ENCODE measurements around the gene TPRG1L. TPM values are rescaled to one million over a fixed set of nuclear protein-coding genes. Genes with fewer than 3 reads are reported as not detected.
A peak's percentile ranks its signal among the peaks of the same experiment; 100 is the strongest.

TPRG1L gene
- total and polyA plus RNA-seq, 2 donors: 8.5 to 37.1 TPM

GRCh38 chr1:3642919-3643675 is 18.3 kb downstream of the TPRG1L start:
- WGBS: 98% methylated on average over 41 of the region's 43 CpGs
- Histone ChIP-seq H3K4me1 (ENCODE audit: control insufficient read depth in 2 of 2, insufficient read depth in 2 of 2, low read length in 2 of 2) (no peaks in the 10 kb centered on the region), H3K9me3 (ENCODE audit: control insufficient read depth in 2 of 2, insufficient read depth in 1 of 2, low read length in 1 of 2) (no peaks in the 10 kb centered on the region), H3K4me3 (ENCODE audit: low read length in 2 of 2) (no peak overlapping the region), H3K36me3 (ENCODE audit: control insufficient read depth in 2 of 2, insufficient read depth in 2 of 2, low read length in 1 of 2) (peaks cover 7 to 55% of the 10 kb centered on the region in 2 donors), H3K27ac (ENCODE audit: low read depth in 1 of 2, low read length in 1 of 2) (no peak overlapping the region), H3K27me3 (ENCODE audit: control insufficient read depth in 2 of 2, insufficient read depth in 1 of 2, low read length in 1 of 2) (no peaks in the 10 kb centered on the region)
- DNase-seq (ENCODE audit: low read depth in 6 of 9, low spot score in 9 of 9): no peak

- H3K9me3 ChIP-seq (ENCODE audit: control insufficient read depth in 2 of 2, insufficient read depth in 1 of 2, low read length in 1 of 2): no peaks in the 10 kb centered on the region
- WGBS: 96% methylated on average over 20 of the region's 25 CpGs
- DNase-seq (ENCODE audit: low read depth in 6 of 9, low spot score in 9 of 9): no peak
- peaks cover under 1 to 5% of the 10 kb centered on the region in 2 donors for H3K4me1 ChIP-seq (ENCODE audit: control insufficient read depth in 2 of 2, insufficient read depth in 2 of 2, low read length in 2 of 2)
- no peak overlapping the region for H3K4me3 ChIP-seq (ENCODE audit: low read length in 2 of 2)
- peaks cover 0 to 45% of the 10 kb centered on the region in 2 donors for H3K36me3 ChIP-seq (ENCODE audit: control insufficient read depth in 2 of 2, insufficient read depth in 2 of 2, low read length in 1 of 2)
- H3K27me3 ChIP-seq (ENCODE audit: control insufficient read depth in 2 of 2, insufficient read depth in 1 of 2, low read length in 1 of 2): no peaks in the 10 kb centered on the region
- H3K27ac ChIP-seq (ENCODE audit: low read depth in 1 of 2, low read length in 1 of 2): no peak overlapping the region
Measured at GRCh38 chr1:3644273-3644672, 19.5 kb downstream of the TPRG1L start.

DNA sequence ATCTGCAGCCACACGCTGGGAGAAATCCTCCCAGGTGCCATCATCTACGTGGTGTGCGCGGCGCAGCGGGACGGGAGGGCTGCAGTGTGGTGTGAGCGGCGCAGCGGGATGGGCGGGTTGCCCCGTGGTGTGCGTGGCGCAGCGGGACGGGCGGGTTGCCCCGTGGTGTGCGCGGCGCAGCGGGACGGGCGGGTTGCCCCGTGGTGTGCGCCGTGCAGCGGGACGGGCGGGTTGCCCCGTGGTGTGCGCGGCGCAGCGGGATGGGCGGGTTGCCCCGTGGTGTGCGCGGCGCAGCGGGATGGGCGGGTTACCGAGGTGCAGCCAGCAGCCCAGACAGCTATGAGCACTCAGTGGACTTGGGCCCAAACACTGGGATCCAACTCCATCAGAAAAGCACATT is 20.4 kb downstream of the TPRG1L start:
- WGBS: 97% methylated on average over 43 of the region's 43 CpGs
- H3K4me3 ChIP-seq (ENCODE audit: low read length in 2 of 2): no peak overlapping the region
- H3K4me1 ChIP-seq (ENCODE audit: control insufficient read depth in 2 of 2, insufficient read depth in 2 of 2, low read length in 2 of 2): peaks cover 4 to 8% of the 10 kb centered on the region in 2 donors
- DNase-seq (ENCODE audit: low read depth in 6 of 9, low spot score in 9 of 9): no peak
- no peaks in the 10 kb centered on the region for H3K9me3 ChIP-seq (ENCODE audit: control insufficient read depth in 2 of 2, insufficient read depth in 1 of 2, low read length in 1 of 2)
- H3K36me3 ChIP-seq (ENCODE audit: control insufficient read depth in 2 of 2, insufficient read depth in 2 of 2, low read length in 1 of 2): peaks cover 0 to 35% of the 10 kb centered on the region in 2 donors
- H3K27me3 ChIP-seq (ENCODE audit: control insufficient read depth in 2 of 2, insufficient read depth in 1 of 2, low read length in 1 of 2): peaks cover 2 to 3% of the 10 kb centered on the region in 2 donors
- H3K27ac ChIP-seq (ENCODE audit: low read depth in 1 of 2, low read length in 1 of 2): no peak overlapping the region

GRCh38 chr1:3645666-3646355 is 21.0 kb downstream of the TPRG1L start:
- no peak for DNase-seq (ENCODE audit: low read depth in 6 of 9, low spot score in 9 of 9)

DNA sequence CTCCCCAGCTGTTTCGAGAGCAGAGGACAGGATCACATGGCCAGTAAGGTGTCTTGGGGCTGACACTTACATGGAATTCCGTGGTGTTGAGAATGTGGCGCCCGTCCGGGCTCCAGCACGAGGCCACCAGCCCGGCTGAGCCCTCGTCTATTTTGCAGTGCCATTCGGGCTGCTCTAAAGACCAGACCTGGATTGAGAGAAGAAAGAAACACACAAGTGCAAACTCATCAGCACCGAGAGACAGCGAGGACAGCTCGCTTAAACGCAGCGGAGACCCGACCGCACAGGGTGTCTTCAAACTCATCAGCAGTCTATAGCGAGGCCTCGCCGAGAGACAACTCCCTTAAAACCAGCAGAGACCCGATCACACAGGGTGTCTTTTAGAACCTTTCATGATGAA is 21.8 kb downstream of the TPRG1L start:
- Histone ChIP-seq H3K36me3 (ENCODE audit: control insufficient read depth in 2 of 2, insufficient read depth in 2 of 2, low read length in 1 of 2) (peaks cover 0 to 31% of the 10 kb centered on the region in 2 donors), H3K9me3 (ENCODE audit: control insufficient read depth in 2 of 2, insufficient read depth in 1 of 2, low read length in 1 of 2) (peaks cover 0 to 2% of the 10 kb centered on the region in 2 donors), H3K27ac (ENCODE audit: low read depth in 1 of 2, low read length in 1 of 2) (no peak overlapping the region), H3K27me3 (ENCODE audit: control insufficient read depth in 2 of 2, insufficient read depth in 1 of 2, low read length in 1 of 2) (peaks cover 15 to 17% of the 10 kb centered on the region in 2 donors), H3K4me1 (ENCODE audit: control insufficient read depth in 2 of 2, insufficient read depth in 2 of 2, low read length in 2 of 2) (peaks cover 8 to 10% of the 10 kb centered on the region in 2 donors), H3K4me3 (ENCODE audit: low read length in 2 of 2) (no peak overlapping the region)
- WGBS: 97% methylated on average over 20 of the region's 20 CpGs
- DNase-seq (ENCODE audit: low read depth in 6 of 9, low spot score in 9 of 9): no peak

More at GRCh38 chr1:3645666-3646355, 21.0 kb downstream of the TPRG1L start:
- Histone ChIP-seq H3K36me3 (ENCODE audit: control insufficient read depth in 2 of 2, insufficient read depth in 2 of 2, low read length in 1 of 2) (peaks cover 0 to 31% of the 10 kb centered on the region in 2 donors), H3K9me3 (ENCODE audit: control insufficient read depth in 2 of 2, insufficient read depth in 1 of 2, low read length in 1 of 2) (peaks cover 0 to 1% of the 10 kb centered on the region in 2 donors), H3K27ac (ENCODE audit: low read depth in 1 of 2, low read length in 1 of 2) (no peak overlapping the region), H3K4me1 (ENCODE audit: control insufficient read depth in 2 of 2, insufficient read depth in 2 of 2, low read length in 2 of 2) (peaks cover 8 to 10% of the 10 kb centered on the region in 2 donors), H3K27me3 (ENCODE audit: control insufficient read depth in 2 of 2, insufficient read depth in 1 of 2, low read length in 1 of 2) (peaks cover 8 to 9% of the 10 kb centered on the region in 2 donors), H3K4me3 (ENCODE audit: low read length in 2 of 2) (no peak overlapping the region)
- 98% methylated on average over 27 of the region's 27 CpGs for WGBS

DNA sequence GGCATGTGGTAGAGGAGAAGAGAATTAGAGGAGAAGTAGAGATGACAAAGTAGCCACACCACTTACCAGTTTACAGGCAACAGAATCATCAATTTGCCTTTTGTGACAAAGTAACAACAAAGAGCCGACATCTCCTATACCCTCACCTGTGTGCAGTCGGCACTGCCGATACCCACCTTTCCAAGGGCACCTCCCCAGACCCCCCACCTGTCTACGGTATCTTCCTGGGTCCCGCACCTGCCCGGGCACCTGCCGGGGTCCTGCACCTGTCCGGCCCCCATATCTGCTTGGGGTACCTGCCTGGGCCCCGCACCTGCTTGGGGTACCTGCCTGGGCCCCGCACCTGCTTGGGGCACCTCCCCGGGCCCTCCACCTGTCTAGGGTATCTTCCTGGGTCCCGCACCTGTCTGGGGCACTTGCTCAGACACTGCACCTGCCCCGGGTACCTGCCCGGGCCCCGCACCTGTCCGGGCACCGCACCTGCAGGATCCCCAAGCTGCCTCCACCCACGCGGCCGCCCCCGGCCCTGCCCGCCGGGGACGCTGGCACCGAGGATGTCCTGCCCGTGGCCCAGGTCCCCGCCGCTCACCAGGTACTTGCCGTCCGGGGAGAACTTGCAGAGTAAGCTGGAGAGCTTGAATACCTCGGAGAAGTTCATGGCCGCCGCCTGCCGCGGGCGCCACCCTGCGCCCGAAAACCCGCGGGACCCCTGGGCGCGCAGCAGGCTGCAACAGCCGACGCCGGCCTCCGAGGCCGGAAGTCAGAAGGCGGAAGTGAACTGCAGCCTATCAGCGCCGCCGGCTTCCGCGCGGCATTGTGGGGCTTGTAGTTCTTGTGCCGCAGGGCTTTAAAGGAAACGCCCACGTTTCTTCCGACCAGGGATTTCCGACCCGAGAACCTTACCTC is 24.8 kb downstream of the TPRG1L start, which contains the start of gene WRAP73:
Gene WRAP73 (minus strand): TSS at position 762 of the 906 bp plus-strand sequence. CDS start 104 bp downstream, at position 658.
- DNase-seq (ENCODE audit: low read depth in 6 of 9, low spot score in 9 of 9): peak; percentile 84 to 96 (median 90)
- 5% methylated on average over 60 of the region's 60 CpGs for WGBS
- H3K36me3 ChIP-seq (ENCODE audit: control insufficient read depth in 2 of 2, insufficient read depth in 2 of 2, low read length in 1 of 2): peaks cover 0 to 26% of the 10 kb centered on the region in 2 donors
- H3K4me3 ChIP-seq (ENCODE audit: low read length in 2 of 2): peak within 1 kb of the TSS; percentile 63 to 84
- H3K4me1 ChIP-seq (ENCODE audit: control insufficient read depth in 2 of 2, insufficient read depth in 2 of 2, low read length in 2 of 2): peaks cover 8 to 10% of the 10 kb centered on the region in 2 donors
- peaks cover 44% of the 10 kb centered on the region in 2 donors for H3K27me3 ChIP-seq (ENCODE audit: control insufficient read depth in 2 of 2, insufficient read depth in 1 of 2, low read length in 1 of 2)
- H3K9me3 ChIP-seq (ENCODE audit: control insufficient read depth in 2 of 2, insufficient read depth in 1 of 2, low read length in 1 of 2): peaks cover 0 to 2% of the 10 kb centered on the region in 2 donors
- H3K27ac ChIP-seq (ENCODE audit: low read depth in 1 of 2, low read length in 1 of 2): peak within 1 kb of the TSS in 1 of 2 donors; percentile 60

DNA sequence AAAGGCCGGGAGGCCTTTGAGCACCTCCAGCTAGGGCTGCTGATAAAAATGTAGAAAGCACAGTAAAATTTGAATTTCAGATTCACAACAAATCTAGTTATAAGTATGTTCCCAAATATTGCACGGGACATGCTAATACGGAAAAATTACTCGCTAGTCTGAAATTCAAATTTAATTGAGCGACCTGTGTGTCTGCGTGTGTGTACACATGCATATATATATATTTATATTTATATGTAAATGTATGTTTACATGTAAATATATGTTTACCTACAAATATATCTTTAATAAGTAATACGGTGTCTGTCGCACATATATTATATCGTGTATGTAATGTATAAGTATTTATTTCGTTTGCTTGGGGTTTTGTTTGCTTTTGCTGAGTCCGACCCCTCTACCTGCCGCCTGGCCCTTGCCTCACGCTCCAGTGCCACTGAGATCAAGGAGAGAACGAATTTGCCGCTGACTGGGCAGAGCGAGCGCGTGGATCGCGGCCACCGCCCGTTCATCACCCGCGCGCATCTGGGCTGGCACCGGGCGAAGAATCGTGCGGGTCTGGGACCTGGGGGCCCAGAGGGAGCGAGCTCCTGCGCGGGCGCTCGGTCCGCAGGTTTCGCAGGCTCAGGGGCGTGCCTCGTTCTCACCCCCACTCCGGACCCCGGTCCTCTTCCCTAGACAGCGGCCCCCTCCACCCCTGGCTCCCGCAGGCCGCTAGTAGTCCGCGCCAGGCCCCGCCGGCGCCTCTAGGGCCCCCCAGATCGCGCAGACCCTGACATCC is 25.6 kb downstream of the TPRG1L start:
- Histone ChIP-seq H3K27me3 (ENCODE audit: control insufficient read depth in 2 of 2, insufficient read depth in 1 of 2, low read length in 1 of 2) (peaks cover 52% of the 10 kb centered on the region in 2 donors), H3K27ac (ENCODE audit: low read depth in 1 of 2, low read length in 1 of 2) (no peak overlapping the region), H3K36me3 (ENCODE audit: control insufficient read depth in 2 of 2, insufficient read depth in 2 of 2, low read length in 1 of 2) (peaks cover 0 to 18% of the 10 kb centered on the region in 2 donors), H3K4me3 (ENCODE audit: low read length in 2 of 2) (peak overlapping the region in 1 of 2 donors; percentile 84), H3K9me3 (ENCODE audit: control insufficient read depth in 2 of 2, insufficient read depth in 1 of 2, low read length in 1 of 2) (peaks cover 0 to 2% of the 10 kb centered on the region in 2 donors), H3K4me1 (ENCODE audit: control insufficient read depth in 2 of 2, insufficient read depth in 2 of 2, low read length in 2 of 2) (peaks cover 8 to 10% of the 10 kb centered on the region in 2 donors)
- DNase-seq (ENCODE audit: low read depth in 6 of 9, low spot score in 9 of 9): no peak
- 12% methylated on average over 50 of the region's 50 CpGs for WGBS
